Fibroblast of the aortic adventitia (primary cell): Measurements from ENCODE around the gene NRN1. TPM values are rescaled to one million over a fixed set of nuclear protein-coding genes. Genes with fewer than 3 reads are reported as not detected.
A peak's percentile ranks its signal among the peaks of the same experiment; 100 is the strongest.

Experiments
- DNase-seq: peaks from one replicate; pipeline ENCODE4 v3.0.0-alpha.2; 2010; ENCODE audit warnings: low read depth
- H3K4me3 ChIP-seq: 2 replicates; pipeline ENCODE4 v1.5.1; 2011; ENCODE audit warnings: low read depth, mild to moderate bottlenecking, control low read depth, low read length, moderate library complexity
- CTCF ChIP-seq: IDR thresholded peaks from 2 replicates; pipeline ENCODE4 v1.5.1; 2011; ENCODE audit warnings: mild to moderate bottlenecking, low read length, control low read depth, inconsistent platforms; ENCODE audit not compliant: insufficient read depth
- total RNA-seq: library from RNA; depleted of rRNA; stranded (reverse); fragments of >200 nt; gene quantifications from 2 replicates; pipeline ENCODE4 v1.2.3, GENCODE V29; 2012; ENCODE audit warnings: low replicate concordance

The NRN1 gene
- total RNA-seq, 1 donor: not detected

DNA sequence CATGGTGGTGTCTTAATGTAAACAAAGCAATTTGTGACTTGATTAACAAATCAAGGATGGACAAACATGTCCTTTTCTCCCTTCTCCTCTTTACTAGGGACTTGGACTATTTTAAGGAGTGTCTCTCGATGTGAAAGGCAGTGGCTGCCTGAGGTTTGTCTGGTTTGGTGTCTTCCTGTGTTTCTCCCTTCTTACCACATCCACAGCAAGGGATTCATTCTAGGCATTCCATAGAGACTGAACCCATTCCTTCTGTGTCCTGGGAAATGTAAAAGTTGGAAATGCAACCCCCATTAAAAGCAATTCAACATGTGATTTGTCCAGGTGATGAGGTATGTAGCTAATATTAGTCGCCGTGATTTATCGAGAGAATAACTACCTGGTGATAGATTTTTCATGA lies 15.9 kb downstream of the NRN1 start:
- no peak for TF ChIP-seq CTCF
- H3K4me3 ChIP-seq: no peak overlapping the region
- no peak for DNase-seq

GRCh38 chr6:5989141-5989723 lies 17.5 kb downstream of the NRN1 start:
- no peak for TF ChIP-seq CTCF
- no peak overlapping the region for H3K4me3 ChIP-seq
- DNase-seq: no peak

DNA sequence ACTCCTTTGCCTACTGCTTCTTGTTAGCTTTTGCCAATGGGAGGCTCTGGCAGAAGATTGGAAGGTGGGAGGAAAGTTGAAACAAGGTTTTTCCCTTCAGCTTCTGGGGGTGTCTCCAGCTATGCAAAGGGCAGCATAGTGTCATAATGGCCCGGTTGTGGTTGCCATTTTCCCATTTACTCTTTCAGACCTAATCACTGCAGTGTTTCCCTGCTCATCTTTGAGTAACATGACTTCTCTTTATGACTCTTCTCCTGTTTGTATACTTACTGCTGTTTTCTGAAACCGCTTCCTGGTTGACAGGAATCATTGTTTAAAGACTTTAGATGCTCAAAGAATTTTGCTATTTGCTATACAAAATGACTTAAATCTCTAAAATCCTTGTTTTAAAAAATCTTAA lies 19.9 kb downstream of the NRN1 start:
- no peak for TF ChIP-seq CTCF
- no peak for DNase-seq
- no peak overlapping the region for H3K4me3 ChIP-seq

- no peak overlapping the region for H3K4me3 ChIP-seq
- no peak for TF ChIP-seq CTCF
- no peak for DNase-seq
Observed at GRCh38 chr6:5984150-5985089, 22.3 kb downstream of the NRN1 start.

- TF ChIP-seq CTCF: no peak
- peak; percentile 27 for DNase-seq
- H3K4me3 ChIP-seq: no peak overlapping the region
Observed at GRCh38 chr6:5981126-5982026, 25.3 kb downstream of the NRN1 start.

GRCh38 chr6:5979650-5980420 lies 26.9 kb downstream of the NRN1 start:
- DNase-seq: peak; percentile 68
- no peak overlapping the region for H3K4me3 ChIP-seq
- TF ChIP-seq CTCF: no peak
